ENCODE data around the gene TAF15.

DNA sequence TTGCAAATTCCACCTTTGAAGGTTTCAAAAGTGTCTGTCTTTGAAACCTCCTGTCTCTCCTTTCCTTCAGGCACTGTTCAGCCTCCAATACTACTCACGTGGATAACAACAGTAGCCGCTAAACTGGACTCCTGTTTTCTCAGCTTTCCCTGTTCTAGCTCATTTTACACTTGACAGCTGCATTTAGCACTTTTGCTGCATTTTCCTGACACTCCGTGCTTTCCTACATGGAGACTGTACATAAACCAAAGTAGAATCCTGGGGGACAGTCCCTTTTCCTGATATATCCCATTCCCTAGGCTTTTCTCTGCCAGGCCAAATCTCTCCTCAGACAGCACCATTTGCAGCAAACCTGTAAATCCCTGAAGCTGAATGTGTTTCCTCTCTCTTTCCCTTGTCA is 67.2 kb downstream of the TAF15 start:
- TF ChIP-seq, protein P1, sequence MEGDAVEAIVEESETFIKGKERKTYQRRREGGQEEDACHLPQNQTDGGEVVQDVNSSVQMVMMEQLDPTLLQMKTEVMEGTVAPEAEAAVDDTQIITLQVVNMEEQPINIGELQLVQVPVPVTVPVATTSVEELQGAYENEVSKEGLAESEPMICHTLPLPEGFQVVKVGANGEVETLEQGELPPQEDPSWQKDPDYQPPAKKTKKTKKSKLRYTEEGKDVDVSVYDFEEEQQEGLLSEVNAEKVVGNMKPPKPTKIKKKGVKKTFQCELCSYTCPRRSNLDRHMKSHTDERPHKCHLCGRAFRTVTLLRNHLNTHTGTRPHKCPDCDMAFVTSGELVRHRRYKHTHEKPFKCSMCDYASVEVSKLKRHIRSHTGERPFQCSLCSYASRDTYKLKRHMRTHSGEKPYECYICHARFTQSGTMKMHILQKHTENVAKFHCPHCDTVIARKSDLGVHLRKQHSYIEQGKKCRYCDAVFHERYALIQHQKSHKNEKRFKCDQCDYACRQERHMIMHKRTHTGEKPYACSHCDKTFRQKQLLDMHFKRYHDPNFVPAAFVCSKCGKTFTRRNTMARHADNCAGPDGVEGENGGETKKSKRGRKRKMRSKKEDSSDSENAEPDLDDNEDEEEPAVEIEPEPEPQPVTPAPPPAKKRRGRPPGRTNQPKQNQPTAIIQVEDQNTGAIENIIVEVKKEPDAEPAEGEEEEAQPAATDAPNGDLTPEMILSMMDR (IDR thresholded peaks at IDR 0.05; ENCODE audit: low read depth, low read length): no peak
- no peak for TF ChIP-seq EZH2phosphoT487 (IDR thresholded peaks at IDR 0.05; ENCODE audit: low read depth)

Data from OCI-LY3 (cell line).